MM.1S (cell line): ENCODE results near the gene ANO10.

Experiments used
- EZH2 ChIP-seq: fragments of 300-600 bp; sonication (generic); optimal IDR thresholded peaks from 2 replicates; pipeline ENCODE3; 2017; ENCODE audit warnings: low read depth, mild to moderate bottlenecking, antibody characterized with exemption, low read length, mixed read lengths
- EZH2phosphoT487 ChIP-seq: fragments of 300-600 bp; sonication (generic); IDR thresholded peaks from 2 replicates; pipeline ENCODE4 v1.6.1; 2018; ENCODE audit warnings: antibody characterized with exemption, low read length
- TF ChIP-seq, protein P1 (sequence below): fragments of 300-600 bp; sonication (generic); IDR thresholded peaks from 2 replicates; pipeline ENCODE4 v1.5.1; 2016; ENCODE audit warnings: antibody characterized with exemption, low read length, mixed read lengths

DNA sequence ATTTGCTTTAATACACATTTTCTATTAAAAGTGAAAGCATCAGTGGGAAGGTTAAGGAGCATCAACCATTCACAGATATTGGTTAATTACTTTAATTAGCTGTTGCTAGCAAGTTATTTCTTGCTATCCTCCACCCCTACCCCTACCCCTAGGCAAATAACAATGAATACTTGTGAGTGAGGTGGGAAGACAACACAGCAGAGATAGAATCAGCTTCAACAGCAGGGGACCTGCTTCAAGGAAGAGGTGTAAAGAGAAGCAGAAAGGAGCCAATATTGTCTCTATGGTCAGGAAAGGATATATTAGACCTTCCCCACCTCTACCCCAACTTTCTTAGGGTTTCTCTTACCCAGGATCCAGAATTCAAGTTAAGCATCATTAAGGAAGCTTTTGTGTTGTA lies 186.1 kb downstream of the ANO10 start:
- TF ChIP-seq, protein P1, sequence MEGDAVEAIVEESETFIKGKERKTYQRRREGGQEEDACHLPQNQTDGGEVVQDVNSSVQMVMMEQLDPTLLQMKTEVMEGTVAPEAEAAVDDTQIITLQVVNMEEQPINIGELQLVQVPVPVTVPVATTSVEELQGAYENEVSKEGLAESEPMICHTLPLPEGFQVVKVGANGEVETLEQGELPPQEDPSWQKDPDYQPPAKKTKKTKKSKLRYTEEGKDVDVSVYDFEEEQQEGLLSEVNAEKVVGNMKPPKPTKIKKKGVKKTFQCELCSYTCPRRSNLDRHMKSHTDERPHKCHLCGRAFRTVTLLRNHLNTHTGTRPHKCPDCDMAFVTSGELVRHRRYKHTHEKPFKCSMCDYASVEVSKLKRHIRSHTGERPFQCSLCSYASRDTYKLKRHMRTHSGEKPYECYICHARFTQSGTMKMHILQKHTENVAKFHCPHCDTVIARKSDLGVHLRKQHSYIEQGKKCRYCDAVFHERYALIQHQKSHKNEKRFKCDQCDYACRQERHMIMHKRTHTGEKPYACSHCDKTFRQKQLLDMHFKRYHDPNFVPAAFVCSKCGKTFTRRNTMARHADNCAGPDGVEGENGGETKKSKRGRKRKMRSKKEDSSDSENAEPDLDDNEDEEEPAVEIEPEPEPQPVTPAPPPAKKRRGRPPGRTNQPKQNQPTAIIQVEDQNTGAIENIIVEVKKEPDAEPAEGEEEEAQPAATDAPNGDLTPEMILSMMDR: no peak
- TF ChIP-seq EZH2 (no peak), EZH2phosphoT487 (no peak)
